ENCODE data around the gene POLR2E.

DNA sequence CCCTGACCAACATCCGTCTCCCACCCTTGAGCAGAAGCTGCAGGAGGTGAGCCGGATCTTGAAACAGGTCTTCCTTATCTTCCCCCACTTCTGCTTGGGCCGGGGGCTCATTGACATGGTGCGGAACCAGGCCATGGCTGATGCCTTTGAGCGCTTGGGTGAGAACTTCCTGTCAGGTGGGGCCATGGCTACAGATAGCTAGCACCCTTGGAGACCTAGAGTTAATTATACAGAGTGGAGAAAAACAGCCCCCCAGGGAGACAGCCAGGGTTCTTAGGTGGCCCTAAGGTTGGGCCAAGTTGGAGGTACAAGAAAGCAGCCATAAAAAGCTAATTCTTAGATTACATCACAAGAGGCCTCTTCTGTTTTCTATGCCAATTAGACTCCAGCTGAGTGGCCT is 37.1 kb downstream of the POLR2E start:
- TF ChIP-seq CTCF (conservative IDR thresholded peaks at IDR 0.05 in 1 of 2, IDR thresholded peaks at IDR 0.05 in 1 of 2; ENCODE audit: extremely low read depth in 1 of 2, insufficient read depth in 1 of 2, low read depth in 1 of 2, low read length in 2 of 2) (no peak), EZH2 (IDR thresholded peaks at IDR 0.05; ENCODE audit: borderline replicate concordance, low read length) (no peak)
